Colonic mucosa (tissue), 4 donors: ENCODE measurements around the gene TMEM130. TPM values are rescaled to one million over a fixed set of nuclear protein-coding genes. Genes with fewer than 3 reads are reported as not detected.

ENCODE experiments used
- DNase-seq: peaks from one replicate; pipeline ENCODE4 v3.0.0-alpha.2; 2020
- H3K27ac ChIP-seq: fragments of 200-600 bp; one replicate; pipeline ENCODE4 v1.8.0; 2021
- H3K27me3 ChIP-seq: fragments of 200-600 bp; one replicate; pipeline ENCODE4 v1.8.0; 2021
- H3K36me3 ChIP-seq: fragments of 200-600 bp; one replicate; pipeline ENCODE4 v1.8.0; 2021
- H3K4me1 ChIP-seq: fragments of 200-600 bp; one replicate; pipeline ENCODE4 v1.8.0; 2021; ENCODE audit warnings: mild to moderate bottlenecking
- H3K4me3 ChIP-seq: fragments of 200-600 bp; one replicate; pipeline ENCODE4 v1.8.0; 2021
- H3K9ac ChIP-seq, 2 donors: one replicate each; pipeline ENCODE4 v1.7.0; 2013; ENCODE audit warnings: control low read depth in 2 of 2, low read depth in 2 of 2, low read length in 2 of 2
- H3K9me3 ChIP-seq: fragments of 200-600 bp; one replicate; pipeline ENCODE4 v1.8.0; 2021
- intact Hi-C: fragments of 100-400 bp; cut with DNase I; formaldehyde crosslinking; loops from one replicate; pipeline ENCODE4 v1.14.1; 2022
- total RNA-seq, 2 donors: library from RNA; stranded (reverse); fragmentation: NEBNext Ultra II Directional in 1 of 2; extraction: Animal tissue kit (Norgen Biotek cat#: 25700) in 1 of 2; gene quantifications; one replicate each; pipeline ENCODE4 v1.2.1, GENCODE V29; 2021
- TF ChIP-seq, protein P1 (sequence below): fragments of 200-600 bp; IDR thresholded peaks from one replicate; pipeline ENCODE4 v1.8.0; 2022; ENCODE audit warnings: antibody characterized with exemption, mild to moderate bottlenecking
- donor health status: healthy.
- donor health status: DM: no; HTN: no; CAD: no.
- donor health status: DM: no; HTN: no; CAD: no.

The TMEM130 gene
- total RNA-seq, 2 donors from 2014 or later: 0.12 to 1.5 TPM

DNA sequence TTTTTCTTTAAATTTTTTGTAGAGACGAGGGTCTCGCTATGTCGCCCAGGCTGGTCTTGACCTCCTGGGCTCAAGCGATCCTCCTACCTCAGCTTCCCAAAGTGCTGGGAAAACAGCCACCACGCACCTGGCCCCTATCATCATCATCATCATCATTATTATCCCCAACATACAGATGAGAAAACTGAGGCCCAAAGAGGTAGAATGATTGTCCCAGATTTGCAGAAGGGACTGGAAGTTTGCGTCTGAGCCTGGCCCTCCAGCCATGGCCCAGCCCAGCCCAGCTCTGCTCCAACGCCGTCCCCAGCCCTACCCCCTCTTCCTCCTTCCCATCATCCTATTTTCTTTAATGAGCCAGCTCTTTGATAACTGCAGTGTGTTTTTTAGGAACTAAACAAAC, 34.9 kb downstream of the TMEM130 start:
- no peak overlapping the region for H3K27ac ChIP-seq
- no peaks in the 10 kb centered on the region for H3K36me3 ChIP-seq
- TF ChIP-seq, protein P1, sequence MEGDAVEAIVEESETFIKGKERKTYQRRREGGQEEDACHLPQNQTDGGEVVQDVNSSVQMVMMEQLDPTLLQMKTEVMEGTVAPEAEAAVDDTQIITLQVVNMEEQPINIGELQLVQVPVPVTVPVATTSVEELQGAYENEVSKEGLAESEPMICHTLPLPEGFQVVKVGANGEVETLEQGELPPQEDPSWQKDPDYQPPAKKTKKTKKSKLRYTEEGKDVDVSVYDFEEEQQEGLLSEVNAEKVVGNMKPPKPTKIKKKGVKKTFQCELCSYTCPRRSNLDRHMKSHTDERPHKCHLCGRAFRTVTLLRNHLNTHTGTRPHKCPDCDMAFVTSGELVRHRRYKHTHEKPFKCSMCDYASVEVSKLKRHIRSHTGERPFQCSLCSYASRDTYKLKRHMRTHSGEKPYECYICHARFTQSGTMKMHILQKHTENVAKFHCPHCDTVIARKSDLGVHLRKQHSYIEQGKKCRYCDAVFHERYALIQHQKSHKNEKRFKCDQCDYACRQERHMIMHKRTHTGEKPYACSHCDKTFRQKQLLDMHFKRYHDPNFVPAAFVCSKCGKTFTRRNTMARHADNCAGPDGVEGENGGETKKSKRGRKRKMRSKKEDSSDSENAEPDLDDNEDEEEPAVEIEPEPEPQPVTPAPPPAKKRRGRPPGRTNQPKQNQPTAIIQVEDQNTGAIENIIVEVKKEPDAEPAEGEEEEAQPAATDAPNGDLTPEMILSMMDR: no peak
- no peak overlapping the region for H3K9ac ChIP-seq
- no peak for DNase-seq
- no peak overlapping the region for H3K4me3 ChIP-seq
- no peaks in the 10 kb centered on the region for H3K4me1 ChIP-seq
- intact Hi-C loops: no loop called here
- no peaks in the 10 kb centered on the region for H3K27me3 ChIP-seq
- H3K9me3 ChIP-seq: no peaks in the 10 kb centered on the region

DNA sequence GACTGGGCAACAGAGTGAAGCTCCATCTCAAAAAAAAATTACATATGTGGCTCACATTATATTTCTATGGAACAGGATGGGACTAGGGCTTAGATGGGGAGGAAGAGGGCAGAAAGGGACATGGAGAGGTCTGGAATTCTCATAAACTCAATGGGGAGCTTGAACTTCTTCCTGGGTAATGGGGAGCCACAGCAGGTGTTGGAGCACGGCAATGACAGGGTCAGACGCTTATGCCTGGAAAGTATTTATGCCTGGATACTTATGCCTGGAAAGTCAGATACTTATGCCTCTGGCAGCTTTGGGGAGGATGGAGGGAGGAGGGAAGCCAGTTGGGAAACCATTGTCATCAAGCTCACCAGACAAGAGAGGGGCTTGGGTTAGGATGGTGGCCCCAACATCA, 36.8 kb downstream of the TMEM130 start:
- TF ChIP-seq, protein P1: no peak
- intact Hi-C loops: no loop called here
- Histone ChIP-seq H3K27ac (no peak overlapping the region), H3K36me3 (no peaks in the 10 kb centered on the region), H3K9me3 (no peaks in the 10 kb centered on the region), H3K4me3 (no peak overlapping the region), H3K9ac (no peak overlapping the region), H3K27me3 (no peaks in the 10 kb centered on the region), H3K4me1 (no peaks in the 10 kb centered on the region)
- no peak for DNase-seq

DNA sequence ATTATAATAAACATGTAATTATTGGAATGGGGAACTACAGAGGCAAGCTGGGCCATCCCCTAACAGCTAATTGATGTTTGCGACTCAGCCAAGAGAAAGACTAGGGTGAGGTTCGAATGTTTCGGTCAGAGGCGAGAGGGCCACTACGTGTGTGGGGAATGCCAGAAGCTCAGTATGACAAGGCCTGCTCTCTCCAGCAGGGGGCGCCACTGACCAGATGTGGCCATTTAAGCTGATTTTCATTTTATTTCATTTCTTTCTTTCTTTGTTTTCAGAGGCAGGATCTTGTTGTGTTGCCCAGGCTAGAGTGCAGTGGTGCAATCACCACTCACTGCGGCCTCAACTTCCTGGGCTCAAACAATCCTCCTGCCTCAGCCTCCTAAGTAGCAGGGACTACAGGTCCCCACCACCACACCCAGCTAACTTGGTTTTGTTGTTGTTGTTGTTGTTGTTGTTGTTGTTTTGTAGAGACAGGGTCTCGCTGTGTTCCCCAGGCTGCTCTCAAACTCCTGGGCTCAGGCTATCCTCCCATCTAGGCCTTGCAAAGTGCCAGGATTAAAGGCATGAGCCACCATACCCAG, 38.1 kb downstream of the TMEM130 start:
- intact Hi-C loops: no loop called here
- Histone ChIP-seq H3K36me3 (no peaks in the 10 kb centered on the region), H3K9me3 (no peaks in the 10 kb centered on the region), H3K9ac (no peak overlapping the region), H3K4me1 (no peaks in the 10 kb centered on the region), H3K27ac (no peak overlapping the region), H3K27me3 (no peaks in the 10 kb centered on the region), H3K4me3 (no peak overlapping the region)
- DNase-seq: no peak
- TF ChIP-seq, protein P1: peak; percentile 37

DNA sequence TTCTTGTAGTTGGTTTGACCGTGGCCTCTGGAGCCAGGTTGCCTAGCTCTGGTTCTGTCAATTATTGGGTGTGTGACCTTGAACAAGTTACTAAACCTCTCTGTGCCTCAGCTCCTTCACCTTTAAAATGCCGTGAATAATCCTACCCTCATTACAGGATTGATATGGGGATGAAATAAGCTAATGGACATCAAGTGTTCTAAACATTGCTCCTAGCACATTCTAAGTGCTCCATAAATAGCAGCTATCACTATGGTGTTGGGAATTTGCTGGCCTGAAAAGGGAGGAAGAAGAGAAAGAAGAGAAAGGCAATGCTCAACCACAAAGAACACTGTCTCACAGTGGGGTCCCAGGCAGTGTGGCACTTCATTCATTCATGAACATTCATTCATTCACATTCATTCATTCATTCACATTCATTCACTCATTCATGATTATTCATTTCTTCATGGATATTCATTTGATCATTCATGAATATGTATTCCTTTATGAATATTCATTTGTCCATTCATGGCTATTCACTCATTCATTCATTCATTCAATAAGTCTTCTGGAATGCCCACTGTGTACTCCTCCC, 38.8 kb downstream of the TMEM130 start:
- DNase-seq: no peak
- H3K27ac ChIP-seq: no peak overlapping the region
- no peaks in the 10 kb centered on the region for H3K36me3 ChIP-seq
- intact Hi-C loops: no loop called here
- H3K9ac ChIP-seq: no peak overlapping the region
- no peaks in the 10 kb centered on the region for H3K9me3 ChIP-seq
- no peaks in the 10 kb centered on the region for H3K4me1 ChIP-seq
- H3K27me3 ChIP-seq: no peaks in the 10 kb centered on the region
- TF ChIP-seq, protein P1: no peak
- no peak overlapping the region for H3K4me3 ChIP-seq

DNA sequence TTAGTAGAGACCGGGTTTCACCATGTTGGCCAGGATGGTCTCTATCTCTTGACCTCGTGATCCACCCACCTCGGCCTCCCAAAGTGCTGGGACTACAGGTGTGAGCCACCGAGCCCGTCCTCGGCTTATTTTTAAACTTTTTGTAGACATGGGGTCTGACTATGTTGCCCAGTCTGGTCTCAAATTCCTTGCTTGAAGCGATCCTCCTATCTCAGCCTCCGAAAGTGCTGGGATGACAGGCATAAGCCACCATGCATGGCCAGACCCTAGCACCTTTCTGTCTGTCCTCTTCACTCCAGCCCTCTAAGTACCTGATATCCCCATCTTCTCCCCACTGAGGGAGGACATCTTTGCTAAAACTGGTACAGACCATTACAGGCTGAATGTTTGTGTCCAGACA, 41.4 kb downstream of the TMEM130 start:
- H3K27ac ChIP-seq: no peak overlapping the region
- H3K4me1 ChIP-seq: no peaks in the 10 kb centered on the region
- H3K9ac ChIP-seq: no peak overlapping the region
- DNase-seq: no peak
- TF ChIP-seq, protein P1: no peak
- no peaks in the 10 kb centered on the region for H3K9me3 ChIP-seq
- H3K36me3 ChIP-seq: no peaks in the 10 kb centered on the region
- intact Hi-C loops: no loop called here
- no peak overlapping the region for H3K4me3 ChIP-seq
- H3K27me3 ChIP-seq: no peaks in the 10 kb centered on the region
